WTC11 (cell line): ENCODE data around the gene LRRC70. TPM values are rescaled to one million over a fixed set of nuclear protein-coding genes. Genes with fewer than 3 reads are reported as not detected.

Experiments
- ATAC-seq: fragments of 200-7000 bp; cut with Tn5 transposase; 2 replicates; pipeline ENCODE4 v1.10.0; 2021; ENCODE audit warnings: mild to moderate bottlenecking, moderate library complexity
- CTCF ChIA-PET: fragments of 300-600 bp; sonication (Branson Sonifier 250); formaldehyde crosslinking; loops from one replicate; lab custom pipeline; 2021; ENCODE audit warnings: antibody characterized with exemption; lab: Charles Lee
- POLR2A ChIA-PET: fragments of 350-600 bp; sonication (Branson Sonifier 250); formaldehyde crosslinking; loops from one replicate; lab custom pipeline; 2021; ENCODE audit warnings: antibody characterized with exemption; lab: Charles Lee
- DNase-seq: peaks from one replicate; pipeline ENCODE4 v3.0.0; 2021; ENCODE audit warnings: low spot score
- H3K27ac Mint-ChIP-seq: 2 replicates; pipeline ENCODE4 v1.8.0; 2021; ENCODE audit warnings: mixed read lengths
- H3K27me3 Mint-ChIP-seq: 2 replicates; pipeline ENCODE4 v1.8.0; 2021; ENCODE audit warnings: low read depth, mild to moderate bottlenecking, moderate library complexity, mixed read lengths
- H3K36me3 Mint-ChIP-seq: 2 replicates; pipeline ENCODE4 v1.8.0; 2021; ENCODE audit warnings: mixed read lengths
- H3K4me1 Mint-ChIP-seq: 2 replicates; pipeline ENCODE4 v1.8.0; 2022; ENCODE audit warnings: mixed read lengths
- H3K4me3 Mint-ChIP-seq: 2 replicates; pipeline ENCODE4 v1.8.0; 2021; ENCODE audit warnings: mild to moderate bottlenecking, moderate library complexity, mixed read lengths
- H3K9me3 Mint-ChIP-seq: 2 replicates; pipeline ENCODE4 v1.8.0; 2021; ENCODE audit warnings: mixed read lengths
- ETV6 ChIP-seq: sonication (generic); formaldehyde crosslinking; IDR thresholded peaks from 2 replicates; pipeline ENCODE4 v1.8.1; 2022; ENCODE audit warnings: mild to moderate bottlenecking, missing genetic modification reagents
- FOXJ3 ChIP-seq: sonication (generic); formaldehyde crosslinking; IDR thresholded peaks from 2 replicates; pipeline ENCODE4 v1.9.0; 2021; ENCODE audit warnings: missing genetic modification reagents, mild to moderate bottlenecking, borderline replicate concordance
- FOXK1 ChIP-seq: sonication (generic); formaldehyde crosslinking; IDR thresholded peaks from 2 replicates; pipeline ENCODE4 v1.8.0; 2022; ENCODE audit warnings: mild to moderate bottlenecking, moderate library complexity, missing genetic modification reagents
- NR2C2 ChIP-seq: sonication (generic); formaldehyde crosslinking; IDR thresholded peaks from 2 replicates; pipeline ENCODE4 v1.8.0; 2022; ENCODE audit warnings: mild to moderate bottlenecking, missing genetic modification reagents
- SMAD4 ChIP-seq: sonication (generic); formaldehyde crosslinking; IDR thresholded peaks from 2 replicates; pipeline ENCODE4 v1.8.0; 2022; ENCODE audit warnings: mild to moderate bottlenecking, missing genetic modification reagents
- TEAD4 ChIP-seq: sonication (generic); formaldehyde crosslinking; IDR thresholded peaks from 2 replicates; pipeline ENCODE4 v1.8.0; 2022; ENCODE audit warnings: mild to moderate bottlenecking, missing genetic modification reagents
- TP53 ChIP-seq: sonication (generic); formaldehyde crosslinking; IDR thresholded peaks from 2 replicates; pipeline ENCODE4 v1.8.1; 2023; ENCODE audit warnings: mild to moderate bottlenecking, missing genetic modification reagents
- ZNF423 ChIP-seq: fragments of 250-450 bp; sonication (Bioruptor Pico); IDR thresholded peaks from 2 replicates; pipeline ENCODE4 v2.1.2; 2022; ENCODE audit warnings: mild to moderate bottlenecking, moderate library complexity
- ZNF671 ChIP-seq: fragments of 250-450 bp; sonication (Bioruptor Pico); IDR thresholded peaks from 2 replicates; pipeline ENCODE4 v1.8.0; 2021; ENCODE audit warnings: mild to moderate bottlenecking
- total RNA-seq: library from RNA; stranded (reverse); gene quantifications from 3 replicates; pipeline ENCODE4 v1.2.3, GENCODE V29; 2021
- TF ChIP-seq, protein P1 (sequence below): sonication (generic); formaldehyde crosslinking; IDR thresholded peaks from 2 replicates; pipeline ENCODE4 v1.8.0; 2023; ENCODE audit warnings: missing genetic modification reagents
- TF ChIP-seq, protein P2 (sequence below): fragments of 250-450 bp; sonication (Bioruptor Pico); IDR thresholded peaks from 2 replicates; pipeline ENCODE4 v1.9.0; 2021; ENCODE audit warnings: mild to moderate bottlenecking
- TF ChIP-seq, protein P3 (sequence below): fragments of 250-450 bp; sonication (Bioruptor Pico); IDR thresholded peaks from 2 replicates; pipeline ENCODE4 v1.9.0; 2021; ENCODE audit warnings: mild to moderate bottlenecking, borderline replicate concordance
- TF ChIP-seq, protein P4 (sequence below): fragments of 250-450 bp; sonication (Bioruptor Pico); IDR thresholded peaks from 2 replicates; pipeline ENCODE4 v1.9.0; 2021; ENCODE audit warnings: mild to moderate bottlenecking
- TF ChIP-seq, protein P5 (sequence below): fragments of 250-450 bp; sonication (Bioruptor Pico); IDR thresholded peaks from 2 replicates; pipeline ENCODE4 v1.9.0; 2021; ENCODE audit warnings: moderate library complexity, mild to moderate bottlenecking, inconsistent platforms, borderline replicate concordance
- TF ChIP-seq, protein P6 (sequence below): fragments of 250-450 bp; sonication (Bioruptor Pico); IDR thresholded peaks from 2 replicates; pipeline ENCODE4 v2.1.2; 2022; ENCODE audit warnings: mild to moderate bottlenecking, moderate library complexity
- TF ChIP-seq, protein P7 (sequence below): sonication (generic); formaldehyde crosslinking; IDR thresholded peaks from 2 replicates; pipeline ENCODE4 v1.8.1; 2022; ENCODE audit warnings: missing genetic modification reagents, borderline replicate concordance

Gene LRRC70
- total RNA-seq, 1 experiment from 2014 or later = 0.37 TPM

DNA sequence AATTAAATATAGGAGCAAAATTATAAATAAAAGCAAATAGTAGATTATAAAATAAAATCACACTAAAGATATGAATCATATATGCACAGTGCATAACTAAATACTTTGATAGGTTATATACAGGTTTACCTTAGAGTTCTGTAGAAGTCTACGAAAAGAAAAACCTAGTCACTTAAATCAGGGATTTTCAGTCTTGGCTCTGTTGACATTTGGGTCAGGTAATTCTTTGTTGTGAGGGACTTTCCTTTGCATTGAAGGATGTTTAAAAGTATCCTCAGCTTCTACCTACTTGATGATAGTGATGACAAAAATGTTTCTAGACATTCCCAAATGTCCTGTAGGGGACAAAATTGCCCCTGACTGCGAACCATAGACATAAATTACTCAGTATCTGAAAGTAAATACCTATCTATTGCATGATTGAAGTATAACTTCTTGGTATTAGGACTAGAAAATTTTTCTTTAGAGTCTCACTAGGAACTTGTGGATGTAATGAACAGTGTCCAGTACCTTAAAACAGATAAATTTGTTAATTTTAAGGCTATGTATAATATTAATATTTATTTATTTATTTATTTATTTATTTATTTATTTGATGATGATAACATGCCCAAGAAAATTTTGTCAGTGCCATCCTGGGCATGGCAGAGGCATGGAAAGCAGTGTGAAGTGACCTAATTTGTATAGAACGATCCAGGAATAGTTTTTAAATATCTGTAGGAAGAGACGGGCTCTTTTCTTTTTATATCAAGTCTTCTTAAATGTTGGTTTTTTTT lies 44.0 kb upstream of the LRRC70 start:
- ChIA-PET CTCF (no interaction called here), POLR2A (no interaction called here)
- Mint-ChIP-seq H3K9me3 (no peaks in the 10 kb centered on the region), H3K4me1 (peaks cover 2% of the 10 kb centered on the region; the same call in 1 of the 2 replicates), H3K27ac (no peak overlapping the region), H3K36me3 (peaks cover 15% of the 10 kb centered on the region), H3K4me3 (no peak overlapping the region), H3K27me3 (no peaks in the 10 kb centered on the region)
- no peak for TF ChIP-seq SMAD4 (CRISPR knock-in tag)
- TF ChIP-seq, protein P1, sequence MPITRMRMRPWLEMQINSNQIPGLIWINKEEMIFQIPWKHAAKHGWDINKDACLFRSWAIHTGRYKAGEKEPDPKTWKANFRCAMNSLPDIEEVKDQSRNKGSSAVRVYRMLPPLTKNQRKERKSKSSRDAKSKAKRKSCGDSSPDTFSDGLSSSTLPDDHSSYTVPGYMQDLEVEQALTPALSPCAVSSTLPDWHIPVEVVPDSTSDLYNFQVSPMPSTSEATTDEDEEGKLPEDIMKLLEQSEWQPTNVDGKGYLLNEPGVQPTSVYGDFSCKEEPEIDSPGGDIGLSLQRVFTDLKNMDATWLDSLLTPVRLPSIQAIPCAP (CRISPR knock-in tag) = no peak
- TF ChIP-seq, protein P2, sequence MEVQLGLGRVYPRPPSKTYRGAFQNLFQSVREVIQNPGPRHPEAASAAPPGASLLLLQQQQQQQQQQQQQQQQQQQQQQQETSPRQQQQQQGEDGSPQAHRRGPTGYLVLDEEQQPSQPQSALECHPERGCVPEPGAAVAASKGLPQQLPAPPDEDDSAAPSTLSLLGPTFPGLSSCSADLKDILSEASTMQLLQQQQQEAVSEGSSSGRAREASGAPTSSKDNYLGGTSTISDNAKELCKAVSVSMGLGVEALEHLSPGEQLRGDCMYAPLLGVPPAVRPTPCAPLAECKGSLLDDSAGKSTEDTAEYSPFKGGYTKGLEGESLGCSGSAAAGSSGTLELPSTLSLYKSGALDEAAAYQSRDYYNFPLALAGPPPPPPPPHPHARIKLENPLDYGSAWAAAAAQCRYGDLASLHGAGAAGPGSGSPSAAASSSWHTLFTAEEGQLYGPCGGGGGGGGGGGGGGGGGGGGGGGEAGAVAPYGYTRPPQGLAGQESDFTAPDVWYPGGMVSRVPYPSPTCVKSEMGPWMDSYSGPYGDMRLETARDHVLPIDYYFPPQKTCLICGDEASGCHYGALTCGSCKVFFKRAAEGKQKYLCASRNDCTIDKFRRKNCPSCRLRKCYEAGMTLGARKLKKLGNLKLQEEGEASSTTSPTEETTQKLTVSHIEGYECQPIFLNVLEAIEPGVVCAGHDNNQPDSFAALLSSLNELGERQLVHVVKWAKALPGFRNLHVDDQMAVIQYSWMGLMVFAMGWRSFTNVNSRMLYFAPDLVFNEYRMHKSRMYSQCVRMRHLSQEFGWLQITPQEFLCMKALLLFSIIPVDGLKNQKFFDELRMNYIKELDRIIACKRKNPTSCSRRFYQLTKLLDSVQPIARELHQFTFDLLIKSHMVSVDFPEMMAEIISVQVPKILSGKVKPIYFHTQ (CRISPR knock-in tag) = no peak
- TF ChIP-seq, protein P3, sequence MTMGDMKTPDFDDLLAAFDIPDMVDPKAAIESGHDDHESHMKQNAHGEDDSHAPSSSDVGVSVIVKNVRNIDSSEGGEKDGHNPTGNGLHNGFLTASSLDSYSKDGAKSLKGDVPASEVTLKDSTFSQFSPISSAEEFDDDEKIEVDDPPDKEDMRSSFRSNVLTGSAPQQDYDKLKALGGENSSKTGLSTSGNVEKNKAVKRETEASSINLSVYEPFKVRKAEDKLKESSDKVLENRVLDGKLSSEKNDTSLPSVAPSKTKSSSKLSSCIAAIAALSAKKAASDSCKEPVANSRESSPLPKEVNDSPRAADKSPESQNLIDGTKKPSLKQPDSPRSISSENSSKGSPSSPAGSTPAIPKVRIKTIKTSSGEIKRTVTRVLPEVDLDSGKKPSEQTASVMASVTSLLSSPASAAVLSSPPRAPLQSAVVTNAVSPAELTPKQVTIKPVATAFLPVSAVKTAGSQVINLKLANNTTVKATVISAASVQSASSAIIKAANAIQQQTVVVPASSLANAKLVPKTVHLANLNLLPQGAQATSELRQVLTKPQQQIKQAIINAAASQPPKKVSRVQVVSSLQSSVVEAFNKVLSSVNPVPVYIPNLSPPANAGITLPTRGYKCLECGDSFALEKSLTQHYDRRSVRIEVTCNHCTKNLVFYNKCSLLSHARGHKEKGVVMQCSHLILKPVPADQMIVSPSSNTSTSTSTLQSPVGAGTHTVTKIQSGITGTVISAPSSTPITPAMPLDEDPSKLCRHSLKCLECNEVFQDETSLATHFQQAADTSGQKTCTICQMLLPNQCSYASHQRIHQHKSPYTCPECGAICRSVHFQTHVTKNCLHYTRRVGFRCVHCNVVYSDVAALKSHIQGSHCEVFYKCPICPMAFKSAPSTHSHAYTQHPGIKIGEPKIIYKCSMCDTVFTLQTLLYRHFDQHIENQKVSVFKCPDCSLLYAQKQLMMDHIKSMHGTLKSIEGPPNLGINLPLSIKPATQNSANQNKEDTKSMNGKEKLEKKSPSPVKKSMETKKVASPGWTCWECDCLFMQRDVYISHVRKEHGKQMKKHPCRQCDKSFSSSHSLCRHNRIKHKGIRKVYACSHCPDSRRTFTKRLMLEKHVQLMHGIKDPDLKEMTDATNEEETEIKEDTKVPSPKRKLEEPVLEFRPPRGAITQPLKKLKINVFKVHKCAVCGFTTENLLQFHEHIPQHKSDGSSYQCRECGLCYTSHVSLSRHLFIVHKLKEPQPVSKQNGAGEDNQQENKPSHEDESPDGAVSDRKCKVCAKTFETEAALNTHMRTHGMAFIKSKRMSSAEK = no peak
- no peak for TF ChIP-seq ZNF423 (CRISPR knock-in tag)
- no peak for TF ChIP-seq ETV6 (CRISPR knock-in tag)
- TF ChIP-seq TP53 (CRISPR knock-in tag) = no peak
- no peak for TF ChIP-seq TEAD4 (CRISPR knock-in tag)
- no peak for TF ChIP-seq FOXJ3 (CRISPR knock-in tag)
- TF ChIP-seq, protein P4, sequence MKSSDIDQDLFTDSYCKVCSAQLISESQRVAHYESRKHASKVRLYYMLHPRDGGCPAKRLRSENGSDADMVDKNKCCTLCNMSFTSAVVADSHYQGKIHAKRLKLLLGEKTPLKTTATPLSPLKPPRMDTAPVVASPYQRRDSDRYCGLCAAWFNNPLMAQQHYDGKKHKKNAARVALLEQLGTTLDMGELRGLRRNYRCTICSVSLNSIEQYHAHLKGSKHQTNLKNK (CRISPR knock-in tag) = no peak
- TF ChIP-seq ZNF671 (CRISPR knock-in tag) = no peak
- no peak for TF ChIP-seq FOXK1
- TF ChIP-seq, protein P5, sequence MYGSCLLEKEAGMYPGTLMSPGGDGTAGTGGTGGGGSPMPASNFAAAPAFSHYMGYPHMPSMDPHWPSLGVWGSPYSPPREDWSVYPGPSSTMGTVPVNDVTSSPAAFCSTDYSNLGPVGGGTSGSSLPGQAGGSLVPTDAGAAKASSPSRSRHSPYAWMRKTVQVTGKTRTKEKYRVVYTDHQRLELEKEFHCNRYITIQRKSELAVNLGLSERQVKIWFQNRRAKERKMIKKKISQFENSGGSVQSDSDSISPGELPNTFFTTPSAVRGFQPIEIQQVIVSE (CRISPR knock-in tag) = no peak
- TF ChIP-seq, protein P6, sequence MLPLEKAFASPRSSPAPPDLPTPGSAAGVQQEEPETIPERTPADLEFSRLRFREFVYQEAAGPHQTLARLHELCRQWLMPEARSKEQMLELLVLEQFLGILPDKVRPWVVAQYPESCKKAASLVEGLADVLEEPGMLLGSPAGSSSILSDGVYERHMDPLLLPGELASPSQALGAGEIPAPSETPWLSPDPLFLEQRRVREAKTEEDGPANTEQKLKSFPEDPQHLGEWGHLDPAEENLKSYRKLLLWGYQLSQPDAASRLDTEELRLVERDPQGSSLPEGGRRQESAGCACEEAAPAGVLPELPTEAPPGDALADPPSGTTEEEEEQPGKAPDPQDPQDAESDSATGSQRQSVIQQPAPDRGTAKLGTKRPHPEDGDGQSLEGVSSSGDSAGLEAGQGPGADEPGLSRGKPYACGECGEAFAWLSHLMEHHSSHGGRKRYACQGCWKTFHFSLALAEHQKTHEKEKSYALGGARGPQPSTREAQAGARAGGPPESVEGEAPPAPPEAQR = no peak
- TF ChIP-seq, protein P7, sequence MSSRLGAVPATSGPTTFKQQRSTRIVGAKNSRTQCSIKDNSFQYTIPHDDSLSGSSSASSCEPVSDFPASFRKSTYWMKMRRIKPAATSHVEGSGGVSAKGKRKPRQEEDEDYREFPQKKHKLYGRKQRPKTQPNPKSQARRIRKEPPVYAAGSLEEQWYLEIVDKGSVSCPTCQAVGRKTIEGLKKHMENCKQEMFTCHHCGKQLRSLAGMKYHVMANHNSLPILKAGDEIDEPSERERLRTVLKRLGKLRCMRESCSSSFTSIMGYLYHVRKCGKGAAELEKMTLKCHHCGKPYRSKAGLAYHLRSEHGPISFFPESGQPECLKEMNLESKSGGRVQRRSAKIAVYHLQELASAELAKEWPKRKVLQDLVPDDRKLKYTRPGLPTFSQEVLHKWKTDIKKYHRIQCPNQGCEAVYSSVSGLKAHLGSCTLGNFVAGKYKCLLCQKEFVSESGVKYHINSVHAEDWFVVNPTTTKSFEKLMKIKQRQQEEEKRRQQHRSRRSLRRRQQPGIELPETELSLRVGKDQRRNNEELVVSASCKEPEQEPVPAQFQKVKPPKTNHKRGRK (CRISPR knock-in tag) = no peak
- no peak for TF ChIP-seq NR2C2
- DNase-seq (no peak), ATAC-seq (no peak)
